Activated naive CD4-positive, alpha-beta T cell treated with Interleukin-2 at 50 U/mL for 16 hours (primary cell): ENCODE results near the gene SVBP.
"Not testable (repeated sequence)": the region's sequence is repeated elsewhere in the genome, so short reads cannot be mapped to it uniquely, and the experiment has no call there.

Source experiments
- DNase-seq: peaks from one replicate; pipeline ENCODE4 v3.0.0-alpha.2; 2020

SVBP gene, protein sequence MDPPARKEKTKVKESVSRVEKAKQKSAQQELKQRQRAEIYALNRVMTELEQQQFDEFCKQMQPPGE

DNA sequence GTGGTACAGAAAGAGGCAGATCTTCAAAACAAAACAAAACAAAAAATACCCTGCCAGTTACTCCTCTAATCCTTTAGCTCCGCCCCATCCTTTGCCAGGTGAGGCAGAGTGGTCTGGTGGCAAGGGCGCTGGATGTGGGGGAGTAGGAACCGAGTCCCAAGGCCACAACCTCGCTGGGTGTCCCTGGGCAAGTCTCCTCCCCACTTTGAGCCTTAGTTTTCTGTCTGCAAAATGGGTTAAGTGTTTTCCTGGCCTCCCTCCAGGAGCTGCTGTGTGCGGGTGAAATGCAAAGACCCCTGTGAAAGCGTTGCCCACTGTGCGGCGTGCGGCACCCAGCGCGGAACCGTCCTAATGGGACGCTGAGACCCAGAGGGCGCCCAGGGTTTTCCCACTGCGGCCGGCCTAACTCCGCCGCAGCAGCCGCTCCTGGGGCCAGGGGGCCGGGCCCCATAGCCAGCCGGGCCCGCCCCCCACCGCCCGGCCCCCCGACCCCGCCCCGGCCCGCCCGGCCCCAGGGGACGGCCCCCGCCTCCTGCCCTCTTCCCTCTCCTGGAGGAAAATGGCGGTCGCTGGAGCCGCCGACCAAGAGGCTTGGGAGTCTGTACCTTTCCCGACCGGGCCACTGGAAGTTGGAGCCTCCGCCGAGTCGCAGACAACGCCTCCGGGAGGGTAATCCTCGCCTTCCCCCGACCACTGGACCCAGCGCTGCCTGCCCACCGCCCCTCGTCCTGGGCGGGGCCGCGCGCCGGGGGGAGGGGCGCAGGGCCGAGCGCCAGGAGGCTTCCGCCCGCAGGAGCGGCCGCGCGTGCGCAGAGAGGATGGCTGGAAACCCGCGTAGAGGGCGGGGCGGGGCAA lies at the start of gene SVBP, which contains the start of gene ERMAP:
SVBP (minus strand) TSS at position 813 of the 855 bp plus-strand sequence. CDS start 853 bp downstream, outside the sequence.
ERMAP (plus strand) TSS at position 538 of the 855 bp plus-strand sequence. CDS start 13,327 bp downstream, outside the sequence.
- DNase-seq: peak; percentile 92

DNA sequence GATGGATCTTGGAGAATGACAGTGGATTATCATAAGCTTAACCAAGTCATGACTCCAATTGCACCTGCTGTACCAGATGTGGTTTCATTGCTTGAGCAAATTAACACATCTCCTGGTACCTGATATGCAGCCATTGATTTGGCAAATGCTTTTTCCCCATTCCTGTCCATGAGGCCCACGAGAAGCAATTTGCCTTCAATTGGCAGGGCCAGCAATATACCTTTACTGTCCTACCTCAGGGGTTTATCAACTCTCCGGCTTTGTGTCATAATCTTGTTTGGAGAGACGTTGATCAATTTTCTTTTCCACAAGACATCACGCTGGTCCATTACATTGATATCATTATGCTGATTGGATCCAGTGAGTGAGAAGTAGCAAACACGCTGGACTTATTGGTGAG lies 49.4 kb upstream of the SVBP start:
- DNase-seq: no peak

DNA sequence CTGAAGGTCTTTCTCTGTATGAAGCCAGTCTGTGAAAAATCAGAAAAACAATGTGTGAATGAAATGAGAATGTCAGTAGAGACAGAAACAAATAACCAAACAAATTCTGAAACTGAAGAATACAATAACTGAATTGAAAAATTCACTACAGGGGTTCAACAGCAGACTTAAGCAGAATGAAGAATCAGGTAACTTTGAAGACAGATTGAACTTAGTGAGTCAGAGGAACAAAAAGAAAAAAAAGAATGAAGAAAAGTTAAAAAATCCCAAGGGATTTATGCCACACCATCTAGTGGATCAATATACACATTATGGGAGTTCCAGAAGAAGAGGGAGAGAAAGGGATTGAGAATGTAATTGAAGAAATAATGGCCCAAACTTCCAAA lies 43.8 kb upstream of the SVBP start:
- DNase-seq: no peak

DNA sequence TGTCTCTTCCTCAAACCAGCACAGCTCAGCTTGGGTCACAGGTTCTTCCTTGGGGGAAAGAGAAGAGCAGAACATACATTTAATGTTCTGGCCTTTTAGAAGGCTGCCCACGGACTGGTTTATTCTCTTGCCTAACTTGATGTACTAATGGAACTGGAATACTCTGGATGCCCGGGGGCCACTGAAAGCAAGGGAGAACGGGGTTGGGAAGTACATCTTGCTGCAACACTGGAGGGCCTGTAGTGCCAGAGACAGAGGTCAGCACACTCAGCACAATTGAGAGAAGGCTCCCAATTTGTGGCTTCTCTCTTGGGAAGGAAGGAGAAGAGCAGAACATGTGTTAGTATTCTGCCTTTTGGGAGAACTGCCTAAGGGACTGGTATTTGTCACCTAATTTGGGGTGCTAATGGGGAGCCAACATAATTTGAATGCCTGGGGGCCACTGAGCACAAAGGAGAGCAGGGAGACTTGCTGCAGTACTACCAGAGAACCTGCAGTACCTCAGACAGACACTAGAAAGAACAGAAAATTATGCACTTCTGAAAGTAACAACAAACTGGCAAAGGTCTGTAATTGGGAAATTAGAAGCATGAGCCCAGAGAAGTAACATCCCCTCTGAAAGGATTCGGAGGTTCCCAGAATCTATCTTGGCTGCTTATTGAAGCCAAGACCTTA lies 43.3 kb upstream of the SVBP start:
- DNase-seq: no peak

DNA sequence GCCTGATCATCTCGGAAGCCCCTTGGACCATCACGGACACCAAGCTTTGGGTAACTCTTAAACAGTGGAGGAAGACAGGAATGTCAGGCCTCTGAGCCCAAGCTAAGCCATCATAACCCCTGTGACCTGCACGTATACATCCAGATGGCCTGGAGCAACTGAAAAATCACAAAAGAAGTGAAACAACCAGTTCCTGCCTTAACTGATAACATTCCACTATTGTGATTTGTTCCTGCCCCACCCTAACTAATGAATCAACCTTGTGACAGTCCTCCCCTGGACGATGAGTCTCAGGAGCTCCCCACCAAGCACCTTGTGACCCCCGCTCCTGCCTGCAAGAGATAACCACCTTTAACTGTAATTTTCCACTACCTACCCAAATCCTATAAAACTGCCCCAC lies 42.2 kb upstream of the SVBP start:
- not testable (repeated sequence) for DNase-seq

DNA sequence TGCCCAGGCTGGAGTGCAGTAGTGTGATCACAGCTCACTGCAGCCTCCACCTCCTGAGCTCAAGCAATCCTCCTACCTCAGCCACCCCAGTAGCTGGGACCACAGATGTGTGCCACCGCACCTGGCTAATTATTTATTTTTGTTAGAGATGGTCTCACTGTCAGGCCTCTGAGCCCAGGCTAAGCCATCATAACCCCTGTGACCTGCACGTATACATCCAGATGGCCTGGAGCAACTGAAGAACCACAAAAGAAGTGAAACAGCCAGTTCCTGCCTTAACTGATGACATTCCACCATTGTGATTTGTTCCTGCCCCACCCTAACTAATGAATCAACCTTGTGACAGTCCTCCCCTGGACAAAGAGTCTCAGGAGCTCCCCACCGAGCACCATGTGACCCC lies 39.4 kb upstream of the SVBP start:
- DNase-seq: not testable (repeated sequence)

DNA sequence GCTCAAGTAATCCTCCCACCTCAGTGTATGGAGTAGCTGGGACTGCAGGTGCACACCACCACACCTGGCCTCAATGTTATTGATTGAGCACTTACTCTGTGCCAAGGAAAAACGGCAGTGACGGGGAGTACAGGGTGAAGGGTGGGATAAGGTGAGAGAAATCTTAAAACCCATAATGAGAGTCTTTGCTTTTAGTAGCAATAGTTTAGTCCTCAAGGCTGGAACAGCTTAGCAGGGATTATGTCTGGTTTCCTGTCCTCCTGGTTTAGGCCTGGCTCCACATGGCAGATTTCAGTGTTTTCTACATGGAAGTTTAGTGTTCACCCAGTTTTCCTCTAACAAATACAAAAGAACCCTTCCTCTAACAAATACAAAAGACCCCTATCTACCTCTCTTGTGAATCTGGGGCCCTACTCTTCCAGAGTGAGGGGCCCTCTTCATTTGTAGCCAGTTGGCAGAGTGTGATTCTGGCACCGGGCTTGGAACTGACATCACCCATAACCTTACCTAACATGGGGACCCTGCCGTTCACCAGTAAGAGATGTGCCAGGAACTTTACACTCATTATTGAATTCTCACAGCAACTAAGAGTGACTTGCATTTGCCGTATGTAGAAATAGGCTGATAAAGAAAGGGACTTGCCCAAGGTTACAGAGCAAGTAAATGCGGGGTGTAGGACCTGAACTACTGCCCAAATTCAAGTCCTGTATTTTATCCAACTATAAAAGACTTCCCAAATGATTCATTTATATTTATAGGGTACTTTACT lies 36.1 kb upstream of the SVBP start:
- DNase-seq: no peak

DNA sequence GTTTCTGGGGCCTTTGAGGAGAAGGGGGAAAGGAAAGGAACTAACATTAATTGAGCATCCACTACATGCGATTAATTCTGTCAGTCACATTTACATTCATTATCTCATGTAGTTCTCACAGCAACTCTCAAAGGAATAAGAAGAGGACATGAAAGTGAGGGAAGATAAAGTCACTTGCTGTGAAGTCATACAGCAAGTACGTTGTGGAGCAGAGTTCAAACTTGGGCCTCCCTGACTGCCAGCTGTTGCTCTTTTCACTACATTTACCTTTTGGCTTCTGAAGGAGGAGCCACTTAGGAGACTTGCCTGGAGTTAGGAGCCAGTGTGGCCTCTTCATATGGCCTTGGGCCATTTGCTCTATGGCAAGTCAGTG lies 35.4 kb upstream of the SVBP start:
- no peak for DNase-seq

DNA sequence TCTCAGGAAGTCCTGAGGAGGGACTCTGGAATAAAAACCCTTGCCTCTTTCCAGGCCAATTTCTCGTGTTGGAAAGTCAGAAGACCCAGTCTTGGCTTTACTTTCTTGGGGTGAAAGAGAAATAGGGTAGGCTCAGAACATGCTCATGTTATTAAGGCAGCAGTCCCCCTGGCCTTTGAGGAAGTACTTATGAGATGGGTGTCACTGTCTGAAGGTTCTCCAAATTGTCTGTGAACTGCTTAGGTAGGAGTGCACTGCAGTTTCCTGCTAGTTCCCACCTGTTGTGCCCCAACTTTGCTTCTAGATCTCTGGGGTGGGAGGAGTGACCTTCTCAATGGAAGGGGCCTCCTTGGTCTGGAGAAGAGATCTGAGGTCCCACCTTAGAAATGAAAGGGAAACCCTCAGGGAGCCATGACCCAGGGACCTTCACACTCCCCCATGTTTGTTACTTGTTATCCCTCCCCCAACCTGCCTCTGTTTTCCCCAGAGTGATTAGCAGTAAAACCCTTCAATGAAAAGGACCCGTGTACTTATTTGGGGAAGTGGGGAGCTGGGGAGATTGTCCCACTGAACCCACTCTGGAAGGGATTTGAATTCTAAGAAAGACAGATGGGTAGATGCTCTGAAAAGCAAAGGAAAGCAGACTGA lies 34.9 kb upstream of the SVBP start:
- DNase-seq: no peak

DNA sequence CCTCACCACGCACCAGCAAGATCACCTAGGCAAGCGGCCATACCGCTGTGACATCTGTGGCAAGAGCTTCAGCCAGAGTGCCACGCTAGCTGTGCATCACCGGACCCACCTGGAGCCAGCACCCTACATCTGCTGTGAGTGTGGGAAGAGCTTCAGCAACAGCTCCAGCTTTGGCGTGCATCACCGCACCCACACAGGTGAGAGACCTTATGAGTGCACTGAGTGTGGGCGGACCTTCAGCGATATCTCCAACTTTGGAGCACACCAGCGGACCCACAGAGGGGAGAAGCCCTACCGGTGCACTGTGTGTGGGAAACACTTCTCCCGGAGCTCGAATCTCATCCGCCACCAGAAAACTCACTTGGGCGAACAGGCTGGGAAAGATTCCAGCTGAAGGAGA lies 34.2 kb upstream of the SVBP start:
- no peak for DNase-seq

DNA sequence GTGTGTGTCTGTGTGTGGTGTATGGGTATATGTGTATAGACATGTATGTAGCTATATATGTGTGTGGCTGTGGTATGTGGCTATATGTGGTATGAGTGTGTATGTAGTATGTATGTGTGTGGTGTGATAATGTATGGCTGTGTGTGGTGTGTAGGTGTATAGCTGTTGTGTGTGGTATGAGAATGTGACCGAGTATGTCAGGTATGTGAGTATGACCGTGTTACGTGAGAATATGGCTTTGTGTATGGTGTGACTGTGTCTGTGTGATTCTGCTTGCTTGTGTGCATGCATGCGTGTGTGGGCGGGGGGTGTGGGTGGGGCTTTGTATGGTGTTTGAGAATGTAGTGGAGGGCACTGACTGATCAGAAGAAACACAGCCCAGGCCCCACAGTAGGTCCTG lies 32.7 kb upstream of the SVBP start:
- DNase-seq: no peak

DNA sequence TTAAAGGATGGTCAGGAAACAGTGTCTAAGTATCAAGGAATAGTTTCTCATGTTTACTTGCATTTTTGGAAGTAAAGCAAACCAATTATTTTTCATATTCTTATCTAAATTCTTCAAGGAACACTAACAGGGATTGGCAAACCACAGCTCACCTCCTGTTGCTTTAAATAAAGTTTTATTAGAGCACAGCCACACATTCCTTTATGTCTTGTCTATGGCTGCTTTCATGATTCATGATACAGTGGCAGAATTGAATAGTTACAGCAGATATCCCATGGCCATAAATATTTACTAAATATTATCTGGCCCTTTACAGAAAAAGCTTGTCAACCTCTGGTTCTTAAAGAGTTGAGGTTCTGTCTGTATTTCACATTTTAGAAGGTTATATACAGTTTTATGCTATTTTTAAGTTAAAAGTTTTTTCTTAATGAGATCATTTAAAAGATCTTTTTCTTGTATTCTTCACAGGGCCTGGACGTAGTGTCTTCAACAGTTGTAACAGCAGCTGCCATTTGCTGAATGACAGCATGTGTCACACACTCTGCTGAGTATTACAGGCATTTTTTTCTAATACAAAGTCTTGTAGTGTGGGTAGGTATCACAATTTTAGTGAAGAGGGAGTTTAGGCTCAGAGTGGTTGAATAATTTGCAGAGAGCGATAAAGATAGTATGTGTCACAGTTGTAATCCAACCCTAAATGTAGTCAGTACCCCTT lies 31.8 kb upstream of the SVBP start:
- DNase-seq: no peak

DNA sequence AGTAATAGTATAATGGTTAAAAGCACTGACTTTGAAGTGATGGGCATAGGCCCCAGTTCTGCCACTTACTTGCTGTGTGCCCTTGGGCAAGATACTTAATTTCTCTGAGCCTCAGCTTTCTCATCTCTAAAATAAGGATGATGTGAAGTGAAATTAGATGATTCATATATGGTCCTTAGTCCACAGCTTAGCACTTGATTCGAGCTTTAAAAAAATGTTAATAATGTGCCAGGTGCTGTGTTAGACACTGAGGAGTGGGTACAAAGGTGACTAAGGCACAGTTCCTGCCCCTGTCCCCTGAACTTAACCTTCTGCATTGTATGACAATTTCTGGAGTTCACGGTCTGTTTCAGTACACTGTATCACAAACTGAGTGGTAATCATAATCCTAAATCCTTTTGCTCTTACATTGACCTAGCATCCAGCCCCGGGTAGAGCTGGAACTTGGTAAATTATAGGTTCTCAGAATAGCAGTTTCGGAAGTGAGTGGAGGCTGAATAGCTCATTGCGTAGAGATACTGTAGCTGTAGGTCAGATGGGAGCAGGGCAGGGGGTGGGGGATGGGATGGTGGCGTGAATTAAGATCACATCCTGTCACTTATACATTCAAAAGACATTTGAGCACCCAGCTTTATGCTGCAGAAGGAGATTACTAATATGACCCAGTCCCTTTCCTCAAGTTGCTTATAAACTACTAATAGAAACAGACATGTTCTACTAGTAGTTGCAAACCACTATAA lies 30.7 kb upstream of the SVBP start:
- peak; percentile 5 for DNase-seq

DNA sequence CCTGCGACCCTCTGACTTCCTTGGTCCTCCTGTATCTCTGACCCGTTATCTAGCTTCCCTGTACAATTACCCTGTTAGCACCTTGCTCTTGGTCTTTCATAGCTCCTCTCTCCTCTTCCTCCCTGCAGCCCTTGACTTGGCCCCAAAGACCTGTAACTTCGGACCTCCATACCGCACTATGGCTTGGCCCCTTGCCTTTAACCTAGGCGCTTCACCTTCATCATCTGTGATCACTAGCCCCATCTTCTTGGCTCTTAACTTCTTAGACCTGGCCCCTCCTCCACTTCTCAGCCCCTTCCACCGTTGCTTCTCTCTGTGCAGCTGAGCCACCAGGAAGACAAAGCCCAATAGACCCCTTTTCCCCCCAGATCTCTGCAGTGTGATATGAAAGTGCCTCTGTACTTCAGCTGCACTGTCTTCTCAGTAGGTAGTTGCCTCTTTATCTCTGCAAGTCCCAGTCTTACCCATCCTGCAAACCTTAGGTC lies 30.0 kb upstream of the SVBP start:
- no peak for DNase-seq

DNA sequence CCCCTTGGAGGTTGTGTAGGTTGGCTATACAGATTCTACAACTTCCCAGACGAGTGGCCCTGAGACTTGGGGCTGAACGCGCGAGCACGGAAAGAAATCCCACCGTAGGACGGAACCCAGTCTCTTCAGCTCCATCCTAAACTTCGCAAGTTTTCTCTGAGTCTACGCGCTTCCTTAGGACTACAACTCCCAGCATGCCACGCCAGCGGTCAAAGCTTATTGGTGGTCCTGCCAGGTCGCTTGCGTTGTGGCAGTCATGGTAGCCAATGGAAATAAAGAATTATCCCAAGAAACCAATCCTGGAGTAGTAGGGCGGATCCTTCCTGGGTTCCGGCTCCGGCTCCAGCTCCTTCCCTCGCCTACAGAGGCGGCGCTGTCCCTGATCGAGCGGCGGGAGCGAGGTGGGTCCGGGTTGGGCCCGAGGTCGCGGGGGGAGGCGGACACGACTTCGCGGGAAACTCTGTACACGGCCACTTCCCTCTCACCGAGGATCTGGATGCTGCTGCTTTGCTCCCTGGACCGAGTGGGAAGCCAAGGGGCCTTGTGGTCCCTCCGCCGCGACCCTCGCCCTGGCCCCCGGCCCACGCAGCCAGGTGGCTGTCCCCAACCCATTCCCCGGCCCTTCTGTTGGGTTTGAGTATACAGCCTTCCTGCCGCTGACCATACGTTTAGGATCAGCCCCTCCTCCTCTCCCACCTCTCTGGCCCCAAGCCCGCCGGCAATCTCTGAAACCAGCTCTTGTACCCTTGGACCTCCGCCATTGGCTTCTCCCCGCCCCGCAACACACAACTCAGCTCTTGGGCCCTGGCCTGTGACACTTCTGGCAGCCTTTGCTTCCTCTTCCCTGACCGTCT lies 29.3 kb upstream of the SVBP start, which contains the start of gene ZNF691:
ZNF691 (plus strand) TSS at position 357 of the 854 bp plus-strand sequence. CDS start 3,046 bp downstream, outside the sequence.
- DNase-seq: peak; percentile 88

DNA sequence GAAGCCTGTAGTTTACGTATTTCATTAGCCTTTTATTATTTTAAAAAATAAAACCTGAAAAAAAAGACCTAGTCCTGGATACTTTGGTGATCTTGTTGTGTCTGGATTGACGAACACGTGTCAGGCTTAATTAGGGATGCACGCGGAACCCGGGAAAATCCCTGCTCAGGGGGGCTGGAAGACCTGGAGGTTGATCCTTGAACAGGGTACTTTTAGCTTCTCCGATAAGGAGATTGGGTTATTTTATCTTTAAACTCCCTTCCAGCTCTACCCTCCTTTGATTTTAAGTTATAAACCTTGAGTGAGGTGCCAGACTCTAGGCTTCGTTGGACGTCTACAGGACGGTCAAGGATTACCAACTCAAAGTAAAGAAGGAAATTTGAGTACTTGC lies 28.7 kb upstream of the SVBP start:
- no peak for DNase-seq

DNA sequence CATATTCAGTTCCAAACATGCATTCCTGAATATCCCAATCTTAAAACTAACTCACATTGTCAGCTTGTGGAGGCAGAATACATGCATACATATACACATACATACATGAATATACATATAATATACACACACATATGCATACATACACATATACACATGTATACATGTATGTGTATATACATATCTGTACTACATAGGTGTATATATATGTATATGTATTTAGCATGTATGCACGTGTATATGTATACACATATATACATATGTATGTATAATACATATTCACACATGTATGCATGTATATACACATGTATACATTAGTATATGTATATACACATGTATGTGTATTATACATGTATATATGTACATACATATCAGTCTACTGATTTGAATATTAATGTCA lies 28.0 kb upstream of the SVBP start:
- no peak for DNase-seq

DNA sequence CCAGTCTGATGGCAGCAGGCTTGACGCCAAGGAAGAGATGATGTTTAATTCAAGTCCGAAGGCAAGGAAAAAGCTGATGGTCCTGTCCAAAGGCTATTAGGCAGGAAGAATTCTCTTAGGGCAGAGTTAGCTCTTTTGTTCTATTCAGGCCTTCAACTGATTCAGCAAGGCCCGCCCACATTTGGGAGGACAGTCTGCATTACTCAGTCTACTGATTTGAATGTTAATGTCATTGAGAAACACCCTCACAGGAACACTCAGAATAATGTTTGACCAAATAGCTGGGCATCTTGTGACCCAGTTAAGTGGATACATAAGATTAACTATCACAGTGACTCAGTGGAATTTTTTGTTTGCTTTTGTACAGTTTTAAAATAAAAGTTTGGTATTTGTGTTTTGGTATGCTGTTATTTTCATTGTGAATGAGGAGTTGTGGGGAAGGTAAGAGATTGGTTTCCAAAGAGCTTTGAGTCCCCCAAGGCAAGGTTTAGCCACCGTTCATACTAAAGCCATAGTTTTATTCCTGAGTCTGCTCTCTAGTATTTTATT lies 27.5 kb upstream of the SVBP start:
- no peak for DNase-seq

DNA sequence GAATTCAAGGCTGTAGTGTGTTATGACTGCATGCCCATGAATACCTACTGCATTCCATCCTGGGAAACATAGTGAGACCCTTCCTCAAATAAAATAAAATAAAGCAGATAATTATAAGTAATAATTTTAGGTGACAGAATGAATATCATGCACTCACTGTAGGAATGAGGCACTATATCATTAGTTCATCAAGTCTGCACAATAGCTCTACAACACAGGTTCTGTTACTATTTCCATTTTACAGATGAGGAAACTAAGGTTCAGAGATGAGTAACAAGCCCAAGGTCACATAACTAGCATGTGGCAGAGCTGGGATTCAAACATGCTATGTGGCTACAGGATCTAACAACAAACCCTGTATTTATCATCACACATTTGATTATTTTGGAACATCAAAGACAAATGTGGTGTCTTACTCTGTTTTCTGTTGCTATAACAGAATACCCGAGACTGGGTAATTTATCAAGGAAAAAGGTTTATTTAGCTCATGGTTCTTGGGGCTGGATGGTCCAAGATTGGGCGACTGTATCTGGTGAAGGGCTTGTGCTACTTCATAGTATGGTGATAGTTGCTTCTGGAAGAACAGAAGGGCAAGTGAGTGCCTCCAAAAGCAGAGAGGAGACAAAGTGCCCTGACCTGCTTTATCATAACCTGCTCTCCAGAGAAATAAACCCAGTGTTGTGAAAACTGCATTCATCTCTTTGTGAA lies 24.4 kb upstream of the SVBP start:
- DNase-seq: no peak
